Memory B cell (primary cell): Measurements from ENCODE around the gene PDF.
"Not testable (repeated sequence)": the region's sequence is repeated elsewhere in the genome, so short reads cannot be mapped to it uniquely, and the experiment has no call there.

Experiments used
- ATAC-seq: fragments of 150-1000 bp; cut with Tn5 transposase; 2 replicates; pipeline ENCODE4 v1.10.0; 2021; ENCODE audit warnings: low read depth, mild to moderate bottlenecking, moderate library complexity
- DNase-seq, 2 donors: peaks; one replicate each; pipeline ENCODE4 v3.0.0; 2022; ENCODE audit warnings: low spot score in 2 of 2
- H3K27ac Mint-ChIP-seq: one replicate; pipeline ENCODE4 v1.8.0; 2022; ENCODE audit warnings: mild to moderate bottlenecking, moderate library complexity, mixed read lengths
- H3K27me3 Mint-ChIP-seq: one replicate; pipeline ENCODE4 v1.8.0; 2022; ENCODE audit warnings: mixed read lengths
- H3K36me3 Mint-ChIP-seq: one replicate; pipeline ENCODE4 v1.8.0; 2022; ENCODE audit warnings: mild to moderate bottlenecking, mixed read lengths
- H3K4me1 Mint-ChIP-seq: one replicate; pipeline ENCODE4 v1.8.0; 2022; ENCODE audit warnings: mixed read lengths
- H3K4me3 Mint-ChIP-seq: one replicate; pipeline ENCODE4 v1.8.0; 2022; ENCODE audit warnings: mild to moderate bottlenecking, moderate library complexity, mixed read lengths
- H3K9me3 Mint-ChIP-seq: one replicate; pipeline ENCODE4 v1.8.0; 2022; ENCODE audit warnings: mixed read lengths

The PDF gene

GRCh38 chr16:69330286-69331109, at the start of gene PDF:
TSS of gene PDF (minus strand) at chr16:69330588. CDS start at chr16:69330570, 18 bp downstream.
- Mint-ChIP-seq H3K36me3 (peaks cover 7% of the 10 kb centered on the region), H3K4me3 (peak within 1 kb of the TSS; percentile 84), H3K4me1 (peaks cover 13% of the 10 kb centered on the region), H3K9me3 (no peaks in the 10 kb centered on the region), H3K27ac (peak within 1 kb of the TSS; percentile 41), H3K27me3 (no peaks in the 10 kb centered on the region)
- peak; percentile 58 to 71 for DNase-seq
- ATAC-seq, result peak; percentile 92

- ATAC-seq, result no peak
- no peak overlapping the region for H3K4me3 Mint-ChIP-seq
These were observed 48.4 kb upstream of the PDF start for GRCh38 chr16:69378760-69379159.

GRCh38 chr16:69378036-69378435, 47.6 kb upstream of the PDF start:
- peaks cover 18% of the 10 kb centered on the region for H3K4me1 Mint-ChIP-seq
- ATAC-seq (no peak), DNase-seq (no peak)
- H3K9me3 Mint-ChIP-seq, result no peaks in the 10 kb centered on the region
- no peaks in the 10 kb centered on the region for H3K27me3 Mint-ChIP-seq
- H3K27ac Mint-ChIP-seq, result peak overlapping the region; percentile 86
- H3K36me3 Mint-ChIP-seq, result peaks cover 27% of the 10 kb centered on the region
- H3K4me3 Mint-ChIP-seq, result no peak overlapping the region

More at GRCh38 chr16:69378760-69379159, 48.4 kb upstream of the PDF start:
- no peaks in the 10 kb centered on the region for H3K27me3 Mint-ChIP-seq
- H3K36me3 Mint-ChIP-seq, result peaks cover 27% of the 10 kb centered on the region
- H3K9me3 Mint-ChIP-seq, result no peaks in the 10 kb centered on the region
- peak overlapping the region; percentile 86 for H3K27ac Mint-ChIP-seq
- no peak for DNase-seq
- H3K4me1 Mint-ChIP-seq, result peaks cover 14% of the 10 kb centered on the region

- Mint-ChIP-seq H3K4me3 (no peak overlapping the region), H3K4me1 (peaks cover 21% of the 10 kb centered on the region), H3K27me3 (no peaks in the 10 kb centered on the region), H3K9me3 (no peaks in the 10 kb centered on the region), H3K36me3 (peaks cover 22% of the 10 kb centered on the region), H3K27ac (no peak overlapping the region)
- DNase-seq (no peak), ATAC-seq (no peak)
These were observed 46.1 kb upstream of the PDF start for GRCh38 chr16:69376393-69377059.

GRCh38 chr16:69373019-69373418, 42.6 kb upstream of the PDF start:
- Mint-ChIP-seq H3K9me3 (peaks cover 3% of the 10 kb centered on the region), H3K27ac (peak overlapping the region; percentile 82), H3K27me3 (no peaks in the 10 kb centered on the region), H3K36me3 (peaks cover 26% of the 10 kb centered on the region), H3K4me1 (peaks cover 31% of the 10 kb centered on the region), H3K4me3 (no peak overlapping the region)
- DNase-seq (no peak), ATAC-seq (no peak)

- H3K4me3 Mint-ChIP-seq, result peak overlapping the region; percentile 64
- DNase-seq (peak in 1 of 2 donors; percentile 12), ATAC-seq (peak; percentile 93)
- H3K27me3 Mint-ChIP-seq, result no peaks in the 10 kb centered on the region
- peaks cover 24% of the 10 kb centered on the region for H3K36me3 Mint-ChIP-seq
- H3K9me3 Mint-ChIP-seq, result peaks cover 3% of the 10 kb centered on the region
- H3K27ac Mint-ChIP-seq, result peak overlapping the region; percentile 88
- H3K4me1 Mint-ChIP-seq, result peaks cover 28% of the 10 kb centered on the region
These were observed 41.2 kb upstream of the PDF start for GRCh38 chr16:69371564-69371963.

- H3K36me3 Mint-ChIP-seq, result peaks cover 34% of the 10 kb centered on the region
These were observed 38.5 kb upstream of the PDF start for GRCh38 chr16:69368866-69369265.

GRCh38 chr16:69367980-69368379, 37.6 kb upstream of the PDF start:
- Mint-ChIP-seq H3K36me3 (peaks cover 31% of the 10 kb centered on the region), H3K27me3 (no peaks in the 10 kb centered on the region), H3K27ac (peak overlapping the region; percentile 33)

More at GRCh38 chr16:69368866-69369265, 38.5 kb upstream of the PDF start:
- ATAC-seq (no peak), DNase-seq (no peak)
- Mint-ChIP-seq H3K27me3 (no peaks in the 10 kb centered on the region), H3K27ac (peak overlapping the region; percentile 84), H3K4me3 (no peak overlapping the region), H3K9me3 (peaks cover 3% of the 10 kb centered on the region), H3K4me1 (peaks cover 37% of the 10 kb centered on the region)

GRCh38 chr16:69366431-69366830, 36.0 kb upstream of the PDF start:
- H3K36me3 Mint-ChIP-seq, result peaks cover 38% of the 10 kb centered on the region
- H3K4me1 Mint-ChIP-seq, result peaks cover 33% of the 10 kb centered on the region
- H3K27me3 Mint-ChIP-seq, result no peaks in the 10 kb centered on the region
- ATAC-seq (no peak), DNase-seq (no peak)
- peaks cover 3% of the 10 kb centered on the region for H3K9me3 Mint-ChIP-seq
- peak overlapping the region; percentile 65 for H3K27ac Mint-ChIP-seq
- H3K4me3 Mint-ChIP-seq, result no peak overlapping the region

More at GRCh38 chr16:69367980-69368379, 37.6 kb upstream of the PDF start:
- no peak overlapping the region for H3K4me3 Mint-ChIP-seq
- ATAC-seq (no peak), DNase-seq (no peak)
- H3K9me3 Mint-ChIP-seq, result peaks cover 3% of the 10 kb centered on the region
- H3K4me1 Mint-ChIP-seq, result peaks cover 32% of the 10 kb centered on the region

- no peak for DNase-seq
- peaks cover 40% of the 10 kb centered on the region for H3K36me3 Mint-ChIP-seq
- no peak overlapping the region for H3K4me3 Mint-ChIP-seq
- H3K4me1 Mint-ChIP-seq, result peaks cover 34% of the 10 kb centered on the region
- H3K27ac Mint-ChIP-seq, result peak overlapping the region; percentile 65
- ATAC-seq, result no peak
- peaks cover 3% of the 10 kb centered on the region for H3K9me3 Mint-ChIP-seq
- H3K27me3 Mint-ChIP-seq, result no peaks in the 10 kb centered on the region
These were observed 35.5 kb upstream of the PDF start for GRCh38 chr16:69365901-69366300.

- Mint-ChIP-seq H3K4me1 (peaks cover 23% of the 10 kb centered on the region), H3K4me3 (no peak overlapping the region), H3K27ac (no peak overlapping the region), H3K36me3 (peaks cover 32% of the 10 kb centered on the region), H3K9me3 (no peaks in the 10 kb centered on the region), H3K27me3 (no peaks in the 10 kb centered on the region)
- DNase-seq (no peak), ATAC-seq (no peak)
These were observed 33.7 kb upstream of the PDF start for GRCh38 chr16:69364088-69364487.

- Mint-ChIP-seq H3K27me3 (no peaks in the 10 kb centered on the region), H3K4me3 (no peak overlapping the region), H3K36me3 (peaks cover 32% of the 10 kb centered on the region), H3K27ac (no peak overlapping the region), H3K4me1 (peaks cover 23% of the 10 kb centered on the region), H3K9me3 (no peaks in the 10 kb centered on the region)
- no peak for DNase-seq
- ATAC-seq, result no peak
These were observed 32.9 kb upstream of the PDF start for GRCh38 chr16:69363281-69363717.

GRCh38 chr16:69360070-69360469, 29.7 kb upstream of the PDF start:
- H3K4me3 Mint-ChIP-seq, ATAC-seq, H3K9me3 Mint-ChIP-seq, H3K27ac Mint-ChIP-seq, DNase-seq, H3K27me3 Mint-ChIP-seq: not testable (repeated sequence)
- Mint-ChIP-seq H3K4me1 (peaks cover 17% of the 10 kb centered on the region), H3K36me3 (peaks cover 25% of the 10 kb centered on the region)

- H3K9me3 Mint-ChIP-seq, result no peaks in the 10 kb centered on the region
- H3K4me1 Mint-ChIP-seq, result peaks cover 5% of the 10 kb centered on the region
- no peaks in the 10 kb centered on the region for H3K27me3 Mint-ChIP-seq
- no peak within 1 kb of the TSS for H3K4me3 Mint-ChIP-seq
- ATAC-seq (no peak), DNase-seq (no peak)
- peak within 1 kb of the TSS; percentile 36 for H3K27ac Mint-ChIP-seq
- peaks cover 14% of the 10 kb centered on the region for H3K36me3 Mint-ChIP-seq
These were observed 21.1 kb upstream of the PDF start, which contains the start of gene TMED6 for GRCh38 chr16:69351309-69352027. TSS of gene TMED6 (minus strand) at chr16:69351786. CDS start at chr16:69351753, 33 bp downstream.
